Ishikawa (cell line): ENCODE data around the gene NR3C2.

Experiments
- CEBPB ChIP-seq: IDR thresholded peaks from 2 replicates; pipeline ENCODE4 v1.6.1; 2012
- CREB1 ChIP-seq: IDR thresholded peaks from 2 replicates; pipeline ENCODE4 v1.6.1; 2012; ENCODE audit warnings: low read depth
- EGR1 ChIP-seq: IDR thresholded peaks from 2 replicates; pipeline ENCODE4 v1.6.1; 2012
- EP300 ChIP-seq: IDR thresholded peaks from 2 replicates; pipeline ENCODE4 v1.6.1; 2012; ENCODE audit warnings: borderline replicate concordance
- FOXM1 ChIP-seq: IDR thresholded peaks from 2 replicates; pipeline ENCODE4 v1.6.1; 2012; ENCODE audit warnings: low read depth, borderline replicate concordance
- NFIC ChIP-seq: IDR thresholded peaks from 2 replicates; pipeline ENCODE4 v1.6.1; 2012
- RAD21 ChIP-seq: IDR thresholded peaks from 2 replicates; pipeline ENCODE4 v1.6.1; 2012; ENCODE audit warnings: low read depth
- TAF1 ChIP-seq: IDR thresholded peaks from 2 replicates; pipeline ENCODE4 v1.6.1; 2012; ENCODE audit warnings: low read depth, mild to moderate bottlenecking
- TCF12 ChIP-seq: IDR thresholded peaks from 2 replicates; pipeline ENCODE4 v1.6.1; 2012; ENCODE audit warnings: low read depth
- TEAD4 ChIP-seq: IDR thresholded peaks from 2 replicates; pipeline ENCODE4 v1.6.1; 2012
- USF1 ChIP-seq: IDR thresholded peaks from 2 replicates; pipeline ENCODE4 v1.6.1; 2012
- YY1 ChIP-seq: IDR thresholded peaks from 2 replicates; pipeline ENCODE4 v1.6.1; 2012; ENCODE audit warnings: low read depth
- ZBTB7A ChIP-seq: IDR thresholded peaks from 2 replicates; pipeline ENCODE4 v1.6.1; 2012; ENCODE audit warnings: low read depth
- TF ChIP-seq, protein P1 (sequence below): IDR thresholded peaks from 2 replicates; pipeline ENCODE4 v1.6.1; 2012
- TF ChIP-seq, protein P2 (sequence below): IDR thresholded peaks from 2 replicates; pipeline ENCODE4 v1.6.1; 2012; ENCODE audit warnings: low read depth, mild to moderate bottlenecking

Gene NR3C2

GRCh38 chr4:148103597-148104355 lies 338.4 kb downstream of the NR3C2 start:
- TF ChIP-seq, protein P1, sequence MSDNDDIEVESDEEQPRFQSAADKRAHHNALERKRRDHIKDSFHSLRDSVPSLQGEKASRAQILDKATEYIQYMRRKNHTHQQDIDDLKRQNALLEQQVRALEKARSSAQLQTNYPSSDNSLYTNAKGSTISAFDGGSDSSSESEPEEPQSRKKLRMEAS, result no peak
- no peak for TF ChIP-seq TCF12
- no peak for TF ChIP-seq YY1
- TF ChIP-seq CREB1, result no peak
- no peak for TF ChIP-seq CEBPB
- no peak for TF ChIP-seq NFIC
- TF ChIP-seq TEAD4, result no peak

- TF ChIP-seq CEBPB (no peak), ZBTB7A (no peak)
Observed at GRCh38 chr4:148101790-148102189, 340.4 kb downstream of the NR3C2 start.

- TF ChIP-seq TEAD4, result no peak
- no peak for TF ChIP-seq TAF1
- no peak for TF ChIP-seq YY1
- TF ChIP-seq NFIC, result no peak
- TF ChIP-seq TCF12, result no peak
- no peak for TF ChIP-seq ZBTB7A
- TF ChIP-seq, protein P1, result no peak
- no peak for TF ChIP-seq USF1
- TF ChIP-seq EP300, result no peak
- TF ChIP-seq, protein P2, sequence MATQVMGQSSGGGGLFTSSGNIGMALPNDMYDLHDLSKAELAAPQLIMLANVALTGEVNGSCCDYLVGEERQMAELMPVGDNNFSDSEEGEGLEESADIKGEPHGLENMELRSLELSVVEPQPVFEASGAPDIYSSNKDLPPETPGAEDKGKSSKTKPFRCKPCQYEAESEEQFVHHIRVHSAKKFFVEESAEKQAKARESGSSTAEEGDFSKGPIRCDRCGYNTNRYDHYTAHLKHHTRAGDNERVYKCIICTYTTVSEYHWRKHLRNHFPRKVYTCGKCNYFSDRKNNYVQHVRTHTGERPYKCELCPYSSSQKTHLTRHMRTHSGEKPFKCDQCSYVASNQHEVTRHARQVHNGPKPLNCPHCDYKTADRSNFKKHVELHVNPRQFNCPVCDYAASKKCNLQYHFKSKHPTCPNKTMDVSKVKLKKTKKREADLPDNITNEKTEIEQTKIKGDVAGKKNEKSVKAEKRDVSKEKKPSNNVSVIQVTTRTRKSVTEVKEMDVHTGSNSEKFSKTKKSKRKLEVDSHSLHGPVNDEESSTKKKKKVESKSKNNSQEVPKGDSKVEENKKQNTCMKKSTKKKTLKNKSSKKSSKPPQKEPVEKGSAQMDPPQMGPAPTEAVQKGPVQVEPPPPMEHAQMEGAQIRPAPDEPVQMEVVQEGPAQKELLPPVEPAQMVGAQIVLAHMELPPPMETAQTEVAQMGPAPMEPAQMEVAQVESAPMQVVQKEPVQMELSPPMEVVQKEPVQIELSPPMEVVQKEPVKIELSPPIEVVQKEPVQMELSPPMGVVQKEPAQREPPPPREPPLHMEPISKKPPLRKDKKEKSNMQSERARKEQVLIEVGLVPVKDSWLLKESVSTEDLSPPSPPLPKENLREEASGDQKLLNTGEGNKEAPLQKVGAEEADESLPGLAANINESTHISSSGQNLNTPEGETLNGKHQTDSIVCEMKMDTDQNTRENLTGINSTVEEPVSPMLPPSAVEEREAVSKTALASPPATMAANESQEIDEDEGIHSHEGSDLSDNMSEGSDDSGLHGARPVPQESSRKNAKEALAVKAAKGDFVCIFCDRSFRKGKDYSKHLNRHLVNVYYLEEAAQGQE, result no peak
- TF ChIP-seq CREB1, result no peak
Observed at GRCh38 chr4:148101235-148101634, 341.0 kb downstream of the NR3C2 start.

DNA sequence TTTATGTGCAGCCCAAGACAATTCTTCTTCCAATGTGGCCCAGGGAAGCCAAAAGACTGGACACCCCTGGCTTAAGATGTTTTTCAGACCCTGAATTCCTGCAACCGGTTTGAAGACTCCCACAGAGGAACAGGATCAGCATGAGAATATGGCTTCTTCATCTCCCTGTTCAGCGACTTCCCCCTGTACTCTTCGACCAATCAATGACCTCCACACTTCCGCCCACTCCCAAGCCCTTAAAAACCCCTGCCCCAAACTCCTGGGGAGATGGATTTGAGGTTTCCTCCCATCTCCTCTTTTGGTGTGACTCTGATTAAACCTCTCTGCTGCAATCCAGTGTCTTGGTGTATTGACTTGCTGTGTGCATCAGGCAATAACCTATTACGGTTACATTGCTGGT lies 344.4 kb downstream of the NR3C2 start:
- TF ChIP-seq EP300 (no peak), USF1 (no peak), CEBPB (no peak), FOXM1 (no peak), EGR1 (no peak), TCF12 (no peak), RAD21 (no peak), CREB1 (no peak), TAF1 (no peak), TEAD4 (no peak), NFIC (no peak), YY1 (no peak), ZBTB7A (no peak)
- TF ChIP-seq, protein P1, result no peak
- TF ChIP-seq, protein P2, result no peak

GRCh38 chr4:148095346-148095923 lies 346.8 kb downstream of the NR3C2 start:
- TF ChIP-seq TEAD4 (no peak), TCF12 (no peak), YY1 (no peak), CEBPB (no peak), USF1 (no peak), NFIC (no peak), RAD21 (no peak), EGR1 (no peak), EP300 (no peak), CREB1 (no peak), TAF1 (no peak), ZBTB7A (no peak)
- TF ChIP-seq, protein P1, result no peak
- TF ChIP-seq, protein P2, result no peak
